HG03575 (cell line): ENCODE data around the gene SARM1.

ENCODE experiments used
- ATAC-seq: cut with Tn5 transposase; IDR thresholded peaks from one replicate; pipeline ENCODE4 v1.9.1; 2021; ENCODE audit not compliant: unreplicated experiment, insufficient number of reproducible peaks, low FRiP score; ENCODE audit errors: extremely low read depth

SARM1 gene

DNA sequence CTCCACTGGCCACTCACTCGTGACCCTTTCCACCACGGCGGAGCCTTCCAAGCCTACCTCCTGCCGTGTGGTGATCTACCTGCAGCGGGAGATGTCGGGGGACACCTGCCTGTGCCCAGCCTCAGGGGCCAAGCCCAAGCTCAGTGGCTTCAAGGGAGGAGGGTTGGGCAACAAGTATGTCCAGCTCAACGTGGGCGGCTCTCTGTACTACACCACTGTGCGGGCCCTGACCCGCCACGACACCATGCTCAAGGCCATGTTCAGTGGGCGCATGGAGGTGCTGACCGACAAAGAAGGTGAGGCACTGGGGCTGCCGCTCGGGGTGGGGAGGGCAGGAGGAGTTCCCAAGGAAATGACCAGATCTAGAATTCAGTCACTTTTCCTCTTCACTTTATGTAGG lies 32.1 kb upstream of the SARM1 start:
- no peak for ATAC-seq

DNA sequence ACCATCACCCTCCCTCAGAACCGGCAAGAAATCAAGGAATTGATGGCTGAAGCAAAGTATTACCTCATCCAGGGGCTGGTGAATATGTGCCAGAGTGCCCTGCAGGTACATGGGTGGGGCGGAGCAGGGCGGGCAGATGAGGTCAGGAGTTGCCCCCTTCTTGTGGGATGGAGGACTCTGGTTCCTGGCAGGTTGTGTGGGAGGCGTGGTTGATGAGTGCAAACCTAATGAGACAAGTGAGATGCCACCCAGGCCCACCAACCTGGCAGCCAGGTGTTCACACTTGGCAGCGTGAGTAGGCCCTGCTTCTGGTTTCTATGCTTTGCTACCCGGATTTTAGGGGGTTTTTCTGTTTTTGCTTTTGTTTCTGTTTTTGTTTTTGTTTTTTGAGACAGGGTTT lies 31.1 kb upstream of the SARM1 start:
- ATAC-seq: no peak

DNA sequence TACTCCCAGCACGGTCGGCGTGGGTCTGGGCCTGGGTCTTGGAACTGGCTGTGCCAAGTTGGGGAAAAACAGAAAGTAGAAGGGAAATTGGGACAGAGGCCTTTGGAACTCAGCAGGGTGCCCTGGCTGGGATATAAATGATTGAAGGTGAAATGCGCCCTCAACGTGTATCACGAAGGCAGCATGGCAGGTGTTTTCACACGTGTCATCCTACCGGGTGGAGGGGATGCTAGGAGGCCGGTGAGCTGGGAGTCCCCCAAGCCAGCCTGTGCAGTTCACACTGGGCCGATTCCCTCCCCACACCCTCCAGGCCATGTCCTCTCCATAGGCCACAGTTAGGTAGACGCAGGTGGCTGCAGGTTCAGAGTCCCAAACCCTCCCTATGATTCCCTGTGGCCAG lies 30.0 kb upstream of the SARM1 start:
- no peak for ATAC-seq

DNA sequence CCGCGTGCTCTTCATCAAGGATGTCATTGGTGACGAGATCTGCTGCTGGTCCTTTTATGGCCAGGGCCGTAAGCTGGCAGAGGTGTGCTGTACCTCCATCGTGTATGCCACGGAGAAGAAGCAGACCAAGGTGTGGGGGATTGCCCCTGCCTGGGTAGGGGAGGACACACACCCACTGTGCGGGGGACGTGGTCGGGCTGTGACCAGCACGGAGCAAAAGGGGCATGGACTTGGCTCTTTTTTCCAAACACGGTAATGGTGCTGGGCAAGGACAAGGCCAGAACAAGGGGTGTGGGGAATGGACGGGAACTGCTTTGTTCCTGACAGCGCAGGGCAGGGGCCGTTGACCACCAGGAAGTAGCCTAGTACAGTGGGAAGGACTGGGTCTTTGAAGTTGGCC lies 29.2 kb upstream of the SARM1 start:
- ATAC-seq: no peak

DNA sequence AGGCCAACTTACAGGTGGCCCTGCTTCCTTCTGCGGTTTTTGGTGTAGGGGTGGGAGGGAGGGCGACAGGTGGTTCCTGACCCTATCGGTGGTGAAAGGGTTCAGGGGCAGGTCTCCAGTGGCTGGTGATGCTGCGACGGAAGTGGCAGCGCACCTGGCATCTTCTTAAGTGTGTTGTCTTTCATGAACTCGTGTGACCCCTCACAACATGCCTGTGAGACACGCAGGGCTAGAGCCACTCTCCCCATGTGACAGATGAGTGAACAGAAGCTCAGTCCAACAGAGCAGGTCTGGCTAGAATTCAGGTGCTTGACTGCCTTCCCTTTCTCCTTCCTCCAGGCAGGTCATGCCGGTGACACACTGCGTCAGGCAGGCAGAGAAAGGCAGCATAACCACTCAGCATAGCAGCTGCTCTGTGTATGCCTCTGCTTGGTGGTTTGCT lies 28.0 kb upstream of the SARM1 start:
- ATAC-seq: no peak

DNA sequence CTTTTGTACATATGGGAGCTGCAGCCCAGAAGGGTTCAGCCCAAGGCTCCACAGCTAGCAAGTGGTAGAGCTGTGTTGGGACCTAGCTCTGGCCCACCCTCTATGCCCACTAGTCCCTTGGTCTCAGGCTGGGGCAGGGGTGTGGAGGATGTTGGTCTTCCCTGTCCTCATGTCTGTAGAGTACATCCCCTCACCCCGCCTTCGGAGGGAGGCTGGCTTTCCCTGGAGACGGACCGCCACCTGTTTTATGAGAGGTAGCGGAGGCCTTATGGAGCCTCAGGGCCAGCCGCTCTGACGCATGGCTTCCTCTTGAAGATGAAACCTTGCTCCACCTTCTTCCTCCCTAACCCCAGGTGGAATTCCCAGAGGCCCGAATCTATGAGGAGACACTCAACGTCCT lies 27.5 kb upstream of the SARM1 start:
- no peak for ATAC-seq

DNA sequence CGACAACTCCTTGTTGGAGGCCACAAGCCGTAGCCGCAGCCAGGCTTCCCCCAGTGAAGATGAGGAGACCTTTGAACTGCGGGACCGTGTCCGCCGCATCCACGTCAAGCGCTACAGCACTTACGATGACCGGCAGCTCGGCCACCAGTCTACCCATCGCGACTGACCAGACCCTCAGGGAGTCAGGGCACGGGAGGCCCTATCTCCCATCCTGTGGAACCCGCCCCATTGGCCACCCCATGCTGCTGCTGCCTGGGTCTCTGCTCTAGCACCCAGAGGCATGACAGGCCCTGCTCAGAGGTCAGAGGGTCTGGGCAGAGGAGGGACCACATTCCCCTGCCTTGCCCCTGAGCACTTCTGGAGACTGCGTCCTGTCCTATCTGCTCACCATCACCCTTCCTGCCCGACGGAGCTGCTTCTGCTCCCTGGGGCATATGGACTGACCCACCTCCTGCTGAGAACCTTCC lies 27.0 kb upstream of the SARM1 start:
- ATAC-seq: no peak

DNA sequence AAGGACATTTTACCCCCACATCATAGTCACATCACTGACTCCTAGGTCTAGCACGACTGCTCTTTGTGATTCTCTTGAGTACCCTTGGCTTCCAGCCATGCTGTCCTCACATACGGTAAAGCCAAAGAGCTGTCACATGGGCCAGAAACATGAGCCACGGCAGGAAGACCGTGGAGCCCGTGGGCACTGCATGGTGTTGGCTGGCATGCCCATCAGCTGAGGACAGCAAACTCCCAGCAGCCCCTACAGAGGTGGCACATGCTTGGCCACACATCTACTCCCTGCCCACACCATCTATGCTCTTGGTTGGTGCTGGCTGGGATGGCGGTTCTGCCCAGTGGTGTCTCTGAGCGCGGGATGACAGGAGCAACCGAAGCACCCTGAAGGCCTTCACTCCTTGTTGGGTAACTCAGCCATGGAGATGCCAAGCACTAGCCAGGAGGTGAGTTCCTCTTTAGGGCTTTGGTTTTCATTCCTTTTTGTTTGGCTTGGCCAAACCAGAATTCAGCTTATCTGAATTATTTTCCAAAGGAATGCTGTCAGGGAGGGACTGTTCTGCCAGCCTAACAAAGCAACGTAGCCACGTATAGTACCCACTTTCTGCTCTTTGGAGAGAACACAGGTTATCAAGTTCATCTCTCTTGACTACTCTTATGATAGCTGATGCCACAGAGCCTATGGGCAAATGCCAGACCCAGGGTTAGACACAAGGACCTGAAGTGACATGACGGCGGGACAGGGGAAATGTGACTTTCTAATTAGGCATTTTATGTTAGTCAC lies 25.9 kb upstream of the SARM1 start:
- no peak for ATAC-seq

DNA sequence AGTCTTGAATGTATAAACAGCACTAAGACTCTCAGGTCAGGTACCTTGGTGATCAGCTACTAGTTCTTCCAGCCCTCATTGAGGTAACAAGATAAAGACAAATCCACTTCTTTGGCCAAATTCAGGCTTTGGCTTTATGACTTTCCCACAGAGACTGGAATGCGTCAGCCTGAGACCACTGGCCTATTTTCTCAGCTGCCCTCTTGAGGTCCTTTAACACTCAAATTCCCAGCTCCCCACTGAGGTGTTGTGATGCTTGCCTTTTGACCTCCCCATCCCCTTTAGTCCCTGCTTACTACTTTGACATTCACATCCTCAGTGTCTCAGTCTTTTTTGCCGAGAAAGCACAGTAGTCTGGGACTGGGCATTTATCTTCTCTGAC lies 25.3 kb upstream of the SARM1 start:
- ATAC-seq: no peak

DNA sequence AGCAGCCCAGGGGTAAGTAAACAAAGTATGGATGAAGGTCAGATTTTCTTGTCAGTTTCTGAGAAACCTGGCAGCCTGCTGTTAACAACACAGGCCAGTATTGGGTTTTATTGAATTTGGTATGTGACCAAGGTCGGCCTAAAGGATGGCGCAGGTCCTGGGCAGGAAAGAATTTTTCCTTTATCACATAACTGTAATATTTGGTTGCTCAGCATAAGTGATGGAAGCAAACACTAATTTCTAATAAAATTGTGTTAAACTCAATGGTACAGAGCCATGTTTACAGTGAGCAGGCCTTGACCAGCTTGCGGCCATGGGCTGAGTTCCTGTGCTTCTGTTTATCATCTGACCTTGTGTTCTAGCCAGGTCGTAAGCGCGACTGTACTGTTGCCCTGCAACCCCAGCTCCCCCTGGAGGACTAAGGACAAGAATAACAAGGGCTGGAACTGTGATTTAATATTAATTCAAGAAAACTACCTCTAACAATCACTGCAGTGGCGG lies 24.7 kb upstream of the SARM1 start:
- ATAC-seq: no peak

DNA sequence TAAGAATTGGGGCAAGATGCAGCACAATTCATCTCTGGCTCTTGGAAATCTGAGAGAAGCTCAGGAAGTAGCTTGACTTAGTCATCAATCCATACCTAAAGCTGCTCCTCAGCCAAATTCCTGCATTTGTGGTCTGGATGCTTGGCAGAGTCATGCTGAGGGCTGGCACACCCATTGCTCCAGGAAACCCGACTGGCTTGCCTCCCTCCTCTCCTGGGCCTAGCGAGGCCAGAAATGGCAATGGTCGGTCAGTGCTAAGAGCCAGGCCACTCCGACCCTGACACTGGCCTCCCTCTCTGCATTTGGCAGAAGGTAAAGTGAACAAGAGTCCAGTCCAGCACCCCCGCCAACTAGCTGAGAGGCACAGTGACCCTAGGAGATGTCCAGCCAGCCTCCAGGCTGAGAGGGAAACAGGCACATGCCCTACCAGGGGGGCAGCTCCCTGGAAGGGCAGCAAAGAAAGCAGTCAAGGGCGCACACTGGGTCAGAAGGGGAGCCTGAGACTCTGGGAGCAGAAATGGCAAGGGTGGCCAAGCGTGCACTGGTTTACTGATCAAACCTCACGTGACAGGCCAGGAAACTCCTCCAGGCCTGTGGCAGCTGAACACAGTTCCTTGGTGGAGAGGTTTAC lies 24.1 kb upstream of the SARM1 start:
- no peak for ATAC-seq

DNA sequence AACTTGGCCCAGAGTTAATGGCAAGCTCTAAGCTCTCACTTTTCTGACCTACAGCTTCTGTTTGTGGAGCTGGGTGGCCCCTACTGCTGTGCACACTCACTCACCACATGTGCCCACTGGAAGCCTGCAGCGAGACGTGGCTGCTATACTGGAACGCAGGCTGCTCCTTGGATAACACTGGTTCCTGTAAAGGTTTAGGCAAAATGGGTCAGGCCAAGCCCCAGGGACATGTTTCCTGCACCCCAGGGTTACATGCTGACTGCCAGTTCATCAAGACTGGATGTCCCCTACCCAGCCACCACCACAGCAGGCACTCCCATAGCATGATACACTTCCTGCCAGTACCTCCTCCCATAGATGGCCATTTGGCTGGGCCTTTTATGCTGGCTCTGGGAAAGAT lies 22.5 kb upstream of the SARM1 start:
- ATAC-seq: no peak

DNA sequence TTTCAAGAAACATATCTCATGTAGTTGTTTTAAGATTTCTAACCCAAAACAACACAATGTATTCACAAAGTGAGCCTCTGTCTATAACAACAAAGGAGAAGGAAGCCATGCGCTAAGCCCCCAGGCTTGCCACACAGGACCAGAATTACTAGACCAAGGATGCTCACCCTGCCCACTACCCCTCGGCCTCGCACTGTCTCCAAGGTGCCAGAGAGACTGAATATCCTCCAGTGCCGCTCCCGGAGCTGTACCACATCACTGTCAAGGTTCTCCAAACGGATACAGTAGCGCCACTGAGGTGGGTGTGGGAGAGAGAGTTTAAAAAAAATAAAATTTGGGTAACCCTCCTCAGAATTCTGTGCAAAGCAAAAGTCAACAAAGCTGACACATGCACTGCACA lies 21.2 kb upstream of the SARM1 start:
- ATAC-seq: no peak

DNA sequence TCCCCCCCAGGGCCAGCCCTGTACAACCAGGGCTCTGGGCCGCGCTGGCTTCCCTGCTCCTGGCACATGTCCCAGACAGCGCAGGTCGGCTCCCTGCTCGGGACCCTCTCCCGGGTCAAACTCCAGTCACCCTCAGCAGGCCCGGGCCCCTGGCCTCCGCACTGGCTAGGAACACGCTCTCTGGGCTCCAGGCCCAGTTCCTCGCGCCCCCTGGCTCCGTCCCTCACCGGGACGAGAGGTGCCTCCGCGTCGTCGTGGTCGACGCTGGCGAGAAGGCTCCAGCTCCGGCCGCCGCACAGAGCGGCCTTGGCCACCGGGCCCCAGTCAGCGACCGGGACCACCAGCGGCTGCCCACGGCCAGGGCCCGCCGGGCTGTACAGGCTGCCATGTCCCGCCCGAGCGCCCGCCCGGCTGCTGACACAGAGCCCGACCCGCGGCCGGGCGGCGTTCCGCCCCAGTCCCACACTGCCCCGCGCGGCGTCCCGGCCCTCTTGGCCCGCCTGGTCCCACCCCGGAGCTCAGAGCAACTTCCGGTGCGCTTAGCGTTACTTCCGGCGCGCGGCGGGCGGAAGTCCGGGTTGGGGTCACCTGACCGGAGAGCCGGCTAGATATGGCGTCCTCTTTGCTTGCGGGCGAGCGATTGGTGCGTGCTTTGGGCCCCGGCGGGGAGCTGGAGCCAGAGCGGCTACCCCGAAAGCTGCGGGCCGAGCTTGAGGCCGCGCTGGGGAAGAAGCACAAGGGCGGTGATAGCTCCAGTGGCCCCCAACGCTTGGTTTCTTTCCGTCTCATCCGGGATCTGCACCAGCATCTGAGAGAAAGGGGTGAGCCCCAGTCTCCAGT lies 14.2 kb upstream of the SARM1 start, which contains the start of gene POLDIP2:
POLDIP2 (minus strand) TSS at position 467 of the 840 bp plus-strand sequence; CDS start at position 388, 79 bp downstream.
- ATAC-seq: peak; percentile 63

DNA sequence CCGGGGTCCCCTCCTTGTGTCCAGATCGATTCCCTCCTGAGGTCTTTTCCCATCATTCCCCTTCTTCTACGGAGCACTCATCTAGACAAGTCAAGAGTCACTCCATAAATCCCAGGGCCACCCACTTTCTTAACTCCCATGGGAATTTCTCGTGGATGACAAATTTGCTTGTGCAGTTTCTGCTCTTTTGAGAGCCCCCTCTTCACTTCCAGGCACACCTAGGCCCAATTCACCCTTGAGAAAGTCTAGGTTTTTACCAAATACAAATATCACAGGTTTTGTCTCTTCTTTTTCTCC lies 13.6 kb upstream of the SARM1 start:
- ATAC-seq: no peak

DNA sequence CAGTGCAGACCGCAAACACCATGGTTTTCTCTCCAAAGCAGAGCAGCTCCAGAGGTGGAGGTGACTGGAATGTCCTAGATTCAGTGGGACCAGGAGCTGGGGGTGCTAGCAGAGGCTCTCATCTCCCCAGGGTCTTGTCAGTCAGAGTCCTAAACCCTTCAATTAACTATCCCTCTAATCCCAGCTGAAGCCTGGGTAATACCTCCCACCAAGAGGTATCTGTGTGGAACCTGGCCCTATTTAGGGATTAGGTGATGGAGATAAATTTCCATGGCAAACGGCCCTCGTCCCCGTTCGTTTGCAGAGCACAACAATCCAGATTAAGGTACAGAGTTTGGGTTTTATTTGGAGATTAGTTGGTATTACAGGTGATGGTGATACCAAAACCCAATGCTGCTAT lies 8.3 kb upstream of the SARM1 start:
- ATAC-seq: no peak

DNA sequence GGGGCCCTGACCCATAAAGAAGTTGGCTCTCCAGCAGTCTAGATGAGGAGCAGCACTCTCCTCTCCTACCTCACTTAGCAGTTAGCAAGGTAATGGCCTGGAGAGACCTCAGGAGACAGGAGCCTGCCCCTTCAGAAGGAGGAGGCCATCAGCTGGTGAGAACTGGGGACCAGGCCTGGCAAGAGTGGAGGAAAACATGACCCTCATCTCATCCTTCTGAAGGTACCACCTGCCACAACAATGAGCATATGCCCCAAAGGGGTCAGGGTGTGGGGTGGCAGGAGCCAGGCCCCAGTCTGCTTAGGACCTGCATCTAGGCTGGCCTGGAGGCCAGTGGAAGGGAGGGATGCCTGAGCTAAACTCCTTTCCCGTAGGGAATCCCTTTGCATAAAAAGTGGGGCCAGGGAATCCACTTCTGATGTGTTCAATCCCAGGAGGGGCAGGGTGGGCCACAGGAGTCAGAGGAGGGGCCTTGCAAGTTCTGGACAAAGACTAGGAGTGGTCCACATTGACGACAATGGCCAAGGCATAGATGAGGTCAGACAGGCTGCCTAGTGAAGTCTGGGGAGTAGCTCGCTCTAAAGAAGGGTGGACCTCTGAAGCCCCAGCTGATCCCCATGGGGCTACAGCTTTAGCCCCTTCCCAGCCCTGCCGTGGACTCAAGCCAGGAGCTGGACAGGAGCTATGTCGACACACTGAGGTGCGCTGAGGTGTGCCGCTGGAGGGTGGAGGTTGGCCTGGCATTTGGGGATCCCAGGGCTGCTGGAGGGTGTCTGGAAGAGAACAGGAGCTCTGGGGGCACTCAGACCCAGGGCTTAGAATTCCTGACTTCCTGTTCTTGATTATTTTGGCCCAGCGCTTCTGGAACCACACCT lies 7.5 kb upstream of the SARM1 start:
- ATAC-seq: no peak

DNA sequence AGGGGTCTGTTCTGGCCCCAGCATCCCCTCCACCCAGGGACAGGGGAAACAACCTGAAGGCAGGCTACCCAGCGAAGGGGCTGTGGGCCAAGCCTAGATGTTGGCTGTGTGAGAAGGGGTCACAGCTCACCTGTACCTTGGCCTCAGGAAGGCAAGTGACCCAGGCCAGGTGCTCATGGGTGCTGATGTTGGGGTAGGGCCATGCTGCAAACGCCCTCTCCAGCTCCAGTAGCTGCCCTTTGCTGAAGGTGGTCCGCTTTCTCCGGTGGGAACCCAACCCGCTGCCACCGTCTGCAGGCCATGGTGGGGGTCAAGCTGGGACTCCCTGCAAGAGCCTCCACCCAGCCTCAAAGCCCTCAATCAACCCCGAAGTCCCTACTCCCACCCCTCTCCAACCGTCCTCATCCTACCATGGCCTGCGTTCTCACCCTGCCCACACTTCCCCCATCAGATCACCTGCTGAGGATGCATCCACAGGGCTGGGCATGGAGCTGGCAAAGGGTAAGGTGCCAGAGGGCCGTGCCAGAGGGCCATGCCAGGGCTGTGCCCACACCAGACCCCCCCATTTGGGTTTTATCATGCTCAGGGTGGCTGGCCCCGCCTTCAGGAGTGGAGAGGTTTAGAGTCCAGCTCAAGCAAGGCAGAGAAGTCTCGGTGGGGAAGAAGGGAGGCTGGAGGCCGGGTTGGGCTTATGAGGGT lies 6.7 kb upstream of the SARM1 start, which contains the start of gene SEBOX:
SEBOX (minus strand) TSS at position 535 of the 699 bp plus-strand sequence; CDS start at position 487, 48 bp downstream.
- no peak for ATAC-seq
